H9 (cell line): ENCODE results near the gene ELFN1. TPM values are rescaled to one million over a fixed set of nuclear protein-coding genes. Genes with fewer than 3 reads are reported as not detected.

Experiments used
- DNase-seq: peaks from one replicate; pipeline ENCODE4 v3.0.0-alpha.2; 2017
- H2AFZ ChIP-seq: one replicate; pipeline ENCODE4 v1.6.1; 2013; ENCODE audit warnings: mild to moderate bottlenecking, low read length, control low read depth, moderate library complexity
- H2AK5ac ChIP-seq: 2 replicates; pipeline ENCODE4 v1.6.1; 2013; ENCODE audit warnings: low read length, control low read depth, mixed read lengths; ENCODE audit not compliant: insufficient read length
- H2BK120ac ChIP-seq: one replicate; pipeline ENCODE4 v1.6.1; 2013; ENCODE audit warnings: low read depth, mild to moderate bottlenecking, low read length, control low read depth, inconsistent platforms; ENCODE audit not compliant: poor library complexity, severe bottlenecking
- H2BK12ac ChIP-seq: 2 replicates; pipeline ENCODE4 v1.6.1; 2013; ENCODE audit warnings: low read length, control low read depth, mixed read lengths, low read depth; ENCODE audit not compliant: insufficient read length
- H2BK15ac ChIP-seq: 2 replicates; pipeline ENCODE4 v1.6.1; 2013; ENCODE audit warnings: low read depth, low read length, control low read depth
- H2BK20ac ChIP-seq: one replicate; pipeline ENCODE4 v1.6.1; 2013; ENCODE audit warnings: low read depth, mild to moderate bottlenecking, low read length, control low read depth, inconsistent platforms; ENCODE audit not compliant: poor library complexity, severe bottlenecking
- H2BK5ac ChIP-seq: 2 replicates; pipeline ENCODE4 v1.6.1; 2013; ENCODE audit warnings: low read length, control low read depth, mixed read lengths; ENCODE audit not compliant: insufficient read length
- H3K14ac ChIP-seq: 2 replicates; pipeline ENCODE4 v1.6.1; 2013; ENCODE audit warnings: low read length, control low read depth; ENCODE audit not compliant: insufficient read depth
- H3K18ac ChIP-seq: 2 replicates; pipeline ENCODE4 v1.6.1; 2013; ENCODE audit warnings: low read depth, mild to moderate bottlenecking, mixed read lengths, low read length, control low read depth; ENCODE audit not compliant: insufficient read length
- H3K23ac ChIP-seq: 2 replicates; pipeline ENCODE4 v1.6.1; 2013; ENCODE audit warnings: low read length, control low read depth, mixed read lengths, low read depth; ENCODE audit not compliant: insufficient read length
- H3K23me2 ChIP-seq: 2 replicates; pipeline ENCODE4 v1.6.1; 2013; ENCODE audit warnings: low read depth, mild to moderate bottlenecking, mixed read lengths, low read length, control low read depth; ENCODE audit not compliant: insufficient read length, poor library complexity, severe bottlenecking
- H3K27ac ChIP-seq: 2 replicates; pipeline ENCODE4 v1.5.1; 2013; ENCODE audit warnings: low read length, control low read depth, mixed read lengths, low read depth; ENCODE audit not compliant: insufficient read length
- H3K27me3 ChIP-seq: 2 replicates; pipeline ENCODE4 v1.6.1; 2013; ENCODE audit warnings: low read length, control low read depth, inconsistent platforms; ENCODE audit not compliant: insufficient read depth
- H3K4ac ChIP-seq: 2 replicates; pipeline ENCODE4 v1.6.1; 2013; ENCODE audit warnings: low read depth, mild to moderate bottlenecking, control low read depth, inconsistent platforms, low read length, moderate library complexity
- H3K4me1 ChIP-seq: 2 replicates; pipeline ENCODE4 v1.6.1; 2013; ENCODE audit warnings: low read length, control low read depth, inconsistent platforms; ENCODE audit not compliant: insufficient read depth
- H3K4me2 ChIP-seq: 2 replicates; pipeline ENCODE4 v1.6.1; 2013; ENCODE audit warnings: low read length, control low read depth, mixed read lengths; ENCODE audit not compliant: insufficient read length, insufficient read depth
- H3K56ac ChIP-seq: 2 replicates; pipeline ENCODE4 v1.6.1; 2013; ENCODE audit warnings: low read depth, mild to moderate bottlenecking, mixed read lengths, low read length, control low read depth; ENCODE audit not compliant: insufficient read length
- H3K79me1 ChIP-seq: 2 replicates; pipeline ENCODE4 v1.6.1; 2013; ENCODE audit warnings: low read depth, mild to moderate bottlenecking, moderate library complexity, low read length, control low read depth, inconsistent platforms; ENCODE audit not compliant: insufficient read depth, poor library complexity, severe bottlenecking
- H3K79me2 ChIP-seq: 2 replicates; pipeline ENCODE4 v1.6.1; 2013; ENCODE audit warnings: low read length, control low read depth, inconsistent platforms; ENCODE audit not compliant: insufficient read depth
- H3K9ac ChIP-seq: 2 replicates; pipeline ENCODE4 v1.6.1; 2013; ENCODE audit warnings: low read length, control low read depth, mixed read lengths; ENCODE audit not compliant: insufficient read length; ENCODE audit errors: extremely low read depth
- H3K9me3 ChIP-seq: one replicate; pipeline ENCODE4 v1.6.1; 2013; ENCODE audit warnings: low read depth, low read length, inconsistent platforms; ENCODE audit not compliant: control insufficient read depth
- H3T11ph ChIP-seq: one replicate; pipeline ENCODE4 v1.6.1; 2013; ENCODE audit warnings: mild to moderate bottlenecking, low read length, control low read depth, inconsistent platforms
- H4K20me1 ChIP-seq: one replicate; pipeline ENCODE4 v1.6.1; 2013; ENCODE audit not compliant: control insufficient read depth, insufficient read length, insufficient read depth
- H4K5ac ChIP-seq: 2 replicates; pipeline ENCODE4 v1.6.1; 2013; ENCODE audit warnings: low read depth, mild to moderate bottlenecking, mixed read lengths, low read length, control low read depth; ENCODE audit not compliant: insufficient read length
- H4K8ac ChIP-seq: replicated peaks from 2 replicates; pipeline ENCODE4 v1.6.1; 2013; ENCODE audit warnings: low read length, control low read depth, mixed read lengths, low read depth; ENCODE audit not compliant: insufficient read length
- H4K91ac ChIP-seq: 2 replicates; pipeline ENCODE4 v1.6.1; 2013; ENCODE audit warnings: low read depth, mild to moderate bottlenecking, moderate library complexity, mixed read lengths, low read length, control low read depth; ENCODE audit not compliant: insufficient read length
- H3K27ac Mint-ChIP-seq, 3 experiments: 2 replicates in 2 of 3; 3 replicates in 1 of 3; pipeline ENCODE4 v1.8.0; 2020 to 2021; ENCODE audit warnings: mixed read lengths in 3 of 3, mild to moderate bottlenecking in 1 of 3, moderate library complexity in 1 of 3
- H3K27me3 Mint-ChIP-seq: 2 replicates; pipeline ENCODE4 v1.8.0; 2021; ENCODE audit warnings: low read depth, mild to moderate bottlenecking, moderate library complexity, mixed read lengths
- H3K36me3 Mint-ChIP-seq, 3 experiments: 2 replicates in 2 of 3; 3 replicates in 1 of 3; pipeline ENCODE4 v1.8.0; 2020 to 2021; ENCODE audit warnings: low read depth in 3 of 3, mixed read lengths in 3 of 3; ENCODE audit not compliant: insufficient read depth in 1 of 3
- H3K4me1 Mint-ChIP-seq, 2 experiments: 2 replicates each; pipeline ENCODE4 v1.8.0; 2020; ENCODE audit warnings: mixed read lengths in 2 of 2
- H3K4me3 Mint-ChIP-seq, 2 experiments: 2 replicates in 1 of 2; 3 replicates in 1 of 2; pipeline ENCODE4 v1.8.0; 2020 to 2021; ENCODE audit warnings: mild to moderate bottlenecking in 2 of 2, mixed read lengths in 2 of 2, moderate library complexity in 1 of 2
- H3K9me3 Mint-ChIP-seq, 2 experiments: 2 replicates in 1 of 2; 3 replicates in 1 of 2; pipeline ENCODE4 v1.8.0; 2020; ENCODE audit warnings: mild to moderate bottlenecking in 2 of 2, mixed read lengths in 2 of 2, moderate library complexity in 1 of 2
- total RNA-seq: library from RNA; stranded (reverse); gene quantifications from 2 replicates; pipeline ENCODE4 v1.2.1, GENCODE V29; 2021
- TF ChIP-seq, protein P1 (sequence below): fragments of 200-600 bp; sonication (generic); conservative IDR thresholded peaks from 3 replicates; pipeline ENCODE4 v1.8.0; 2021; ENCODE audit warnings: antibody characterized with exemption, mild to moderate bottlenecking

Gene ELFN1
- total RNA-seq, 1 experiment from 2014 or later, result 3.7 TPM

DNA sequence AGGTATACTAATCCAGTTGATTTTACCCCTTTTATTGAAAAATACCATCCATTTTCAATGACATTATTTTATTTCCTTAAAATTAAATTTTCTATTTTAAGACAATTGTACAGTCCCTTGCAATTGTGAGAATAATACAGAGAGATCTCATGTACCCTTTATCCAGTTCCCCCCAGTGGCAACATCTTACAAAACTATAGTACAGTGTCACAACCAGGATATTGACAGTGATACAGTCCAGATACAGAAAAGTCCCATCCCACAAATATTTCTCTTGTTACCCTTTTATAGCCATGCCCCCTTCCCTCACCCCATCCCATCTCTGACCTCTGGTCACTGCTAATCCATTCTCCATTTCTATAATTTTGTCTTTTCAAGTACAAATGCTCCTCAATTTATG lies 18.5 kb downstream of the ELFN1 start:
- no peaks in the 10 kb centered on the region for H3K4me1 Mint-ChIP-seq
- H3K27me3 ChIP-seq, result no peaks in the 10 kb centered on the region
- no peaks in the 10 kb centered on the region for H3K79me1 ChIP-seq
- no peaks in the 10 kb centered on the region for H4K20me1 ChIP-seq
- H3K9me3 ChIP-seq, result peaks cover 5% of the 10 kb centered on the region
- no peak overlapping the region for H2BK120ac ChIP-seq
- no peak overlapping the region for H3K27ac ChIP-seq
- DNase-seq, result no peak
- no peak overlapping the region for H3K14ac ChIP-seq
- peaks cover 20 to 27% of the 10 kb centered on the region in 2 experiments for H3K9me3 Mint-ChIP-seq
- H3K23ac ChIP-seq, result no peak overlapping the region
- H4K91ac ChIP-seq, result no peak overlapping the region
- H3K56ac ChIP-seq, result no peak overlapping the region
- H4K5ac ChIP-seq, result no peak overlapping the region
- H3K27me3 Mint-ChIP-seq, result peaks cover 12% of the 10 kb centered on the region
- no peak overlapping the region for H2AK5ac ChIP-seq
- H3K23me2 ChIP-seq, result no peaks in the 10 kb centered on the region
- H2BK20ac ChIP-seq, result no peak overlapping the region
- H2BK15ac ChIP-seq, result no peak overlapping the region
- no peaks in the 10 kb centered on the region for H3K79me2 ChIP-seq
- H3K18ac ChIP-seq, result no peak overlapping the region
- no peak overlapping the region for H3K27ac Mint-ChIP-seq
- H3T11ph ChIP-seq, result no peak overlapping the region
- H3K36me3 Mint-ChIP-seq, result peaks cover 2 to 6% (median 3%) of the 10 kb centered on the region in 3 experiments; a peak in 2 of 7 replicates
- H3K4me1 ChIP-seq, result no peaks in the 10 kb centered on the region
- H3K4me2 ChIP-seq, result no peak overlapping the region
- no peak overlapping the region for H2AFZ ChIP-seq
- H2BK5ac ChIP-seq, result no peak overlapping the region
- TF ChIP-seq, protein P1, sequence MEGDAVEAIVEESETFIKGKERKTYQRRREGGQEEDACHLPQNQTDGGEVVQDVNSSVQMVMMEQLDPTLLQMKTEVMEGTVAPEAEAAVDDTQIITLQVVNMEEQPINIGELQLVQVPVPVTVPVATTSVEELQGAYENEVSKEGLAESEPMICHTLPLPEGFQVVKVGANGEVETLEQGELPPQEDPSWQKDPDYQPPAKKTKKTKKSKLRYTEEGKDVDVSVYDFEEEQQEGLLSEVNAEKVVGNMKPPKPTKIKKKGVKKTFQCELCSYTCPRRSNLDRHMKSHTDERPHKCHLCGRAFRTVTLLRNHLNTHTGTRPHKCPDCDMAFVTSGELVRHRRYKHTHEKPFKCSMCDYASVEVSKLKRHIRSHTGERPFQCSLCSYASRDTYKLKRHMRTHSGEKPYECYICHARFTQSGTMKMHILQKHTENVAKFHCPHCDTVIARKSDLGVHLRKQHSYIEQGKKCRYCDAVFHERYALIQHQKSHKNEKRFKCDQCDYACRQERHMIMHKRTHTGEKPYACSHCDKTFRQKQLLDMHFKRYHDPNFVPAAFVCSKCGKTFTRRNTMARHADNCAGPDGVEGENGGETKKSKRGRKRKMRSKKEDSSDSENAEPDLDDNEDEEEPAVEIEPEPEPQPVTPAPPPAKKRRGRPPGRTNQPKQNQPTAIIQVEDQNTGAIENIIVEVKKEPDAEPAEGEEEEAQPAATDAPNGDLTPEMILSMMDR, result no peak
- H4K8ac ChIP-seq, result no peak overlapping the region
- no peak overlapping the region for H2BK12ac ChIP-seq
- no peak overlapping the region for H3K4me3 Mint-ChIP-seq
- no peak overlapping the region for H3K9ac ChIP-seq
- H3K4ac ChIP-seq, result no peak overlapping the region
